GM12873 (cell line): Measurements from ENCODE around the gene SLIT1.

Experiments
- CTCF ChIP-seq: IDR thresholded peaks from 2 replicates; pipeline ENCODE4 v1.5.1; 2012; ENCODE audit warnings: low read depth, mild to moderate bottlenecking, moderate library complexity, low read length, control low read depth; ENCODE audit not compliant: insufficient read depth; ENCODE audit errors: missing control alignments

The SLIT1 gene

GRCh38 chr10:96992721-96993120, 193.0 kb downstream of the SLIT1 start:
- TF ChIP-seq CTCF = no peak

- TF ChIP-seq CTCF = no peak
Observed at GRCh38 chr10:96991313-96991841, 194.4 kb downstream of the SLIT1 start.

- no peak for TF ChIP-seq CTCF
Observed at GRCh38 chr10:96988426-96988825, 197.3 kb downstream of the SLIT1 start.

- TF ChIP-seq CTCF = no peak
Observed at GRCh38 chr10:96987842-96988175, 197.9 kb downstream of the SLIT1 start.

GRCh38 chr10:96987141-96987841, 198.5 kb downstream of the SLIT1 start:
- TF ChIP-seq CTCF = no peak

GRCh38 chr10:96986200-96986856, 199.4 kb downstream of the SLIT1 start:
- no peak for TF ChIP-seq CTCF

- TF ChIP-seq CTCF = no peak
Observed at GRCh38 chr10:96984541-96985131, 201.1 kb downstream of the SLIT1 start.
